SU-DHL-6 (cell line): ENCODE results near the gene SLC2A8.

Experiments used
- H2AFZ ChIP-seq: fragments of 200-600 bp; sonication (generic); 2 replicates; pipeline ENCODE4 v1.6.1; 2014; ENCODE audit warnings: low read depth, mild to moderate bottlenecking, moderate library complexity, mixed read lengths, antibody characterized with exemption, low read length; ENCODE audit not compliant: severe bottlenecking
- H3F3A ChIP-seq: fragments of 200-600 bp; shearing (Covaris generic); 2 replicates; pipeline ENCODE4 v1.6.0; 2016; ENCODE audit warnings: antibody characterized with exemption, mild to moderate bottlenecking; ENCODE audit not compliant: insufficient read depth
- H3K27ac ChIP-seq: fragments of 200-600 bp; sonication (generic); 2 replicates; pipeline ENCODE4 v1.5.1; 2016; ENCODE audit warnings: low read depth, mild to moderate bottlenecking, low read length, moderate library complexity, mixed read lengths
- H3K27me3 ChIP-seq: fragments of 200-600 bp; sonication (generic), shearing (Covaris generic); 2 replicates; pipeline ENCODE4 v1.6.0; 2014; ENCODE audit warnings: mild to moderate bottlenecking, low read length
- H3K36me3 ChIP-seq: fragments of 200-600 bp; sonication (generic); 2 replicates; pipeline ENCODE4 v1.6.1; 2014; ENCODE audit warnings: mild to moderate bottlenecking, low read length, mixed read lengths
- H3K4me2 ChIP-seq: fragments of 300-600, 200-600 bp; shearing (Covaris generic), sonication (generic); 2 replicates; pipeline ENCODE4 v1.6.0; 2014; ENCODE audit warnings: low read length, low read depth, mild to moderate bottlenecking; ENCODE audit not compliant: poor library complexity, severe bottlenecking
- H3K4me3 ChIP-seq: fragments of 200-600 bp; sonication (generic); 2 replicates; pipeline ENCODE4 v1.5.1; 2014; ENCODE audit warnings: antibody characterized with exemption, low read length, mild to moderate bottlenecking, mixed read lengths; ENCODE audit not compliant: insufficient read depth, poor library complexity, severe bottlenecking
- H3K79me2 ChIP-seq: fragments of 200-600 bp; sonication (generic); 2 replicates; pipeline ENCODE4 v1.6.1; 2014; ENCODE audit warnings: mild to moderate bottlenecking, low read length, moderate library complexity; ENCODE audit not compliant: insufficient read depth
- H3K9ac ChIP-seq: fragments of 200-600 bp; sonication (generic); 2 replicates; pipeline ENCODE4 v1.7.0; 2014; ENCODE audit warnings: mild to moderate bottlenecking, low read length
- H3K9me2 ChIP-seq: fragments of 200-600 bp; sonication (generic); replicated peaks from 2 replicates; pipeline ENCODE4 v1.6.1; 2014; ENCODE audit warnings: low read length; ENCODE audit not compliant: insufficient read depth
- H3K9me3 ChIP-seq: fragments of 200-600 bp; sonication (generic); 2 replicates; pipeline ENCODE4 v1.6.1; 2014; ENCODE audit warnings: low read length, mixed read lengths; ENCODE audit not compliant: insufficient read depth
- H4K20me1 ChIP-seq: fragments of 200-600 bp; sonication (generic); 2 replicates; pipeline ENCODE4 v1.6.1; 2014; ENCODE audit warnings: low read depth, mild to moderate bottlenecking, antibody characterized with exemption, low read length, moderate library complexity, mixed read lengths
- CTCF ChIP-seq: fragments of 200-600 bp; sonication (generic); IDR thresholded peaks from one replicate; pipeline ENCODE4 v1.5.1; 2017; ENCODE audit warnings: antibody characterized with exemption, mild to moderate bottlenecking, low read length, moderate library complexity; ENCODE audit not compliant: insufficient read depth, poor library complexity, severe bottlenecking
- EZH2phosphoT487 ChIP-seq: fragments of 200-600 bp; sonication (generic), shearing (Covaris generic); conservative IDR thresholded peaks from 2 replicates; pipeline ENCODE4 v1.6.1; 2018; ENCODE audit warnings: mild to moderate bottlenecking, antibody characterized with exemption, low read length, moderate library complexity, mixed read lengths

Gene SLC2A8

DNA sequence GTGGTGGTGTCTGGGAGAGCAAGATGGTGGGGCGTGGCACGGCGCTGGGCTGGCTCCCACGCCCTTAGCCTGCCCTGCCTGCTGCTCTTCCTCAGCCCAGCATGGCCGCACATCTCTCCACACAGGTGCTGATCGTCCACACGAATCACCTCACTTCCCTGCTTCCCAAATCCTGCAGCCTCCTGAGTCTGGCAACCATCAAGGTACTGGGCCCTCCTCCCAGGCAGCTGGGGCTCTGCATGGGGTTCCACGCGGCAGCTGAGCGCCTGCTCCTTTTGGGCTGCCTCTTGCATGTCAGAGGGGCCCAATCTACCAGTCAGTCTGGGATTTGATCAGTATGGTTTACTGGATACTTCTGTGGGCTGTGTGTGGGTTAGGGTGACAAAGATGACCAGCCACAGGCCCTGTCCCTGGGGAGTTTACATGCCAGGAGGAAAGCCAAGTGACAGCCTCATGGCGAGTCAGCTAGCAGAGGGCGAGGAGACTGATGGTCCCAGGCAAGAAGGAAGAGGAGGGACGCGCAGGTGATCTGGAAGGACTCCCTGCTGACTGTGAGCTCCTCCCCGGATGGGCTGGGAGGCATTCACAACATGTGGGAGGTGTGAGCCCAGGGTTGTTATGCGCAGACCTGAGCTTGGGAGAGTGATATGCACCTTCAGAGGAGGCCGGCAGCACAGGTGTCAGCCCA is 60.4 kb downstream of the SLC2A8 start:
- Histone ChIP-seq H3K4me3 (no peak overlapping the region), H3K9me3 (no peaks in the 10 kb centered on the region), H3K79me2 (no peaks in the 10 kb centered on the region), H2AFZ (no peak overlapping the region), H3F3A (no peaks in the 10 kb centered on the region), H3K36me3 (no peaks in the 10 kb centered on the region), H3K4me2 (no peak overlapping the region), H3K9ac (no peak overlapping the region), H4K20me1 (no peaks in the 10 kb centered on the region), H3K9me2 (no peaks in the 10 kb centered on the region), H3K27me3 (no peaks in the 10 kb centered on the region), H3K27ac (no peak overlapping the region)
- TF ChIP-seq CTCF (no peak), EZH2phosphoT487 (no peak)
